Esophagus squamous epithelium (tissue), 4 donors: ENCODE results near the gene LOXL1.

Experiments used
- CTCF ChIP-seq, 6 experiments: fragments of 450-650 bp in 4 of 6; fragments of 200-600 bp in 2 of 6; sonication (generic) in 2 of 6; IDR thresholded peaks; one replicate each; pipeline ENCODE4 v1.5.1; 2016 to 2019; ENCODE audit warnings: antibody characterized with exemption in 6 of 6, mild to moderate bottlenecking in 4 of 6, moderate library complexity in 4 of 6
- POLR2A ChIP-seq, 4 donors: fragments of 450-650 bp; IDR thresholded peaks; one replicate each; pipeline ENCODE4 v1.6.1; 2017; ENCODE audit warnings: antibody characterized with exemption in 4 of 4, mild to moderate bottlenecking in 4 of 4, moderate library complexity in 3 of 4

GRCh38 chr15:73952913-73953750 lies 26.9 kb downstream of the LOXL1 start:
- TF ChIP-seq CTCF (IDR thresholded peaks at IDR 0.05) (no peak), POLR2A (IDR thresholded peaks at IDR 0.05) (no peak)
